DOHH2 (cell line): ENCODE data around the gene CARF.

Experiments used
- CTCF ChIP-seq: fragments of 200-600 bp; sonication (generic); IDR thresholded peaks from one replicate; pipeline ENCODE4 v1.5.1; 2014; ENCODE audit warnings: antibody characterized with exemption, mild to moderate bottlenecking, low read depth, low read length; ENCODE audit not compliant: poor library complexity, severe bottlenecking
- EZH2phosphoT487 ChIP-seq: fragments of 200-600 bp; sonication (generic); IDR thresholded peaks from 2 replicates; pipeline ENCODE4 v1.6.1; 2017; ENCODE audit warnings: borderline replicate concordance, mild to moderate bottlenecking, antibody characterized with exemption, low read length, moderate library complexity, mixed read lengths

GRCh38 chr2:202877699-202878098 is 34.4 kb upstream of the CARF start:
- TF ChIP-seq CTCF (no peak), EZH2phosphoT487 (no peak)
